Mesendoderm (in vitro differentiated cells): ENCODE results near the gene TMEM219.

ENCODE experiments used
- DNase-seq: peaks from one replicate; pipeline ENCODE4 v3.0.0; 2013
- H2AK5ac ChIP-seq: 2 replicates; pipeline ENCODE4 v1.6.1; 2013; ENCODE audit warnings: low read length, inconsistent platforms
- H2BK120ac ChIP-seq: 2 replicates; pipeline ENCODE4 v1.6.1; 2013; ENCODE audit warnings: low read depth, mild to moderate bottlenecking, low read length, moderate library complexity, mixed read lengths
- H2BK15ac ChIP-seq: replicated peaks from 2 replicates; pipeline ENCODE4 v1.6.1; 2013; ENCODE audit warnings: low read depth, mild to moderate bottlenecking, moderate library complexity
- H2BK5ac ChIP-seq: 2 replicates; pipeline ENCODE4 v1.6.1; 2013; ENCODE audit warnings: low read length, inconsistent platforms
- H3K18ac ChIP-seq: 2 replicates; pipeline ENCODE4 v1.6.1; 2013; ENCODE audit warnings: mild to moderate bottlenecking, low read length, mixed read lengths
- H3K23ac ChIP-seq: one replicate; pipeline ENCODE4 v1.6.1; 2013; ENCODE audit warnings: low read length
- H3K27ac ChIP-seq: 2 replicates; pipeline ENCODE4 v1.5.1; 2013; ENCODE audit warnings: low read depth, mild to moderate bottlenecking, inconsistent platforms, low read length, moderate library complexity
- H3K27me3 ChIP-seq: 2 replicates; pipeline ENCODE4 v1.6.1; 2013; ENCODE audit warnings: low read length, control low read depth, mild to moderate bottlenecking, inconsistent platforms; ENCODE audit not compliant: insufficient read depth, poor library complexity
- H3K36me3 ChIP-seq: 2 replicates; pipeline ENCODE4 v1.6.1; 2013; ENCODE audit warnings: low read length, inconsistent platforms; ENCODE audit not compliant: control insufficient read depth, insufficient read depth
- H3K4ac ChIP-seq: one replicate; pipeline ENCODE4 v1.6.1; 2013; ENCODE audit warnings: low read depth, mild to moderate bottlenecking, low read length, moderate library complexity
- H3K4me1 ChIP-seq: 2 replicates; pipeline ENCODE4 v1.6.1; 2013; ENCODE audit warnings: low read depth, low read length, inconsistent platforms; ENCODE audit not compliant: control insufficient read depth
- H3K4me2 ChIP-seq: 2 replicates; pipeline ENCODE4 v1.6.1; 2013; ENCODE audit warnings: low read length
- H3K4me3 ChIP-seq: 2 replicates; pipeline ENCODE4 v1.5.1; 2013; ENCODE audit warnings: mild to moderate bottlenecking, low read length
- H3K56ac ChIP-seq: one replicate; pipeline ENCODE4 v1.6.1; 2013; ENCODE audit warnings: low read length
- H3K79me1 ChIP-seq: 2 replicates; pipeline ENCODE4 v1.6.1; 2013; ENCODE audit warnings: low read length, inconsistent platforms
- H3K79me2 ChIP-seq: 2 replicates; pipeline ENCODE4 v1.6.1; 2013; ENCODE audit warnings: mild to moderate bottlenecking, low read length; ENCODE audit not compliant: control insufficient read depth, insufficient read depth
- H3K9ac ChIP-seq: 2 replicates; pipeline ENCODE4 v1.6.1; 2013; ENCODE audit warnings: low read length, inconsistent platforms
- H4K5ac ChIP-seq: one replicate; pipeline ENCODE4 v1.6.1; 2013; ENCODE audit warnings: low read length
- H4K8ac ChIP-seq: one replicate; pipeline ENCODE4 v1.6.1; 2013; ENCODE audit warnings: low read depth, mild to moderate bottlenecking, control low read depth, low read length, moderate library complexity
- WGBS: extraction: QIAGEN DNeasy Blood & Tissue Kit; methylation state at CpG from one replicate; pipeline ENCODE4 v1.1.7; 2013; ENCODE audit warnings: low lambda C conversion rate, missing lambda C conversion rate; ENCODE audit not compliant: insufficient coverage; ENCODE audit errors: extremely low coverage; 5-methylcytosine and 5-hydroxymethylcytosine counted together

TMEM219 gene

GRCh38 chr16:29968205-29968604 is 6.3 kb downstream of the TMEM219 start:
- Histone ChIP-seq H3K23ac (no peak overlapping the region), H2BK15ac (no peak overlapping the region), H3K4me2 (no peak overlapping the region), H2BK120ac (no peak overlapping the region), H3K18ac (no peak overlapping the region), H3K79me1 (no peaks in the 10 kb centered on the region), H3K4me3 (no peak overlapping the region), H4K5ac (no peak overlapping the region), H2AK5ac (no peak overlapping the region), H3K79me2 (no peaks in the 10 kb centered on the region), H4K8ac (no peak overlapping the region), H3K27ac (no peak overlapping the region), H3K56ac (no peak overlapping the region), H3K4me1 (no peaks in the 10 kb centered on the region), H3K36me3 (no peaks in the 10 kb centered on the region), H3K9ac (no peak overlapping the region), H2BK5ac (no peak overlapping the region), H3K27me3 (no peaks in the 10 kb centered on the region), H3K4ac (no peak overlapping the region)
- WGBS = no CpG with 5 or more reads among the region's 4 CpGs
- no peak for DNase-seq

GRCh38 chr16:29971304-29971703 is 9.4 kb downstream of the TMEM219 start:
- no peak for DNase-seq
- peaks cover 13% of the 10 kb centered on the region for H3K79me1 ChIP-seq
- H3K36me3 ChIP-seq = no peaks in the 10 kb centered on the region
- H4K8ac ChIP-seq = no peak overlapping the region
- H2BK120ac ChIP-seq = no peak overlapping the region
- H4K5ac ChIP-seq = no peak overlapping the region
- no peak overlapping the region for H3K9ac ChIP-seq
- H3K4me3 ChIP-seq = no peak overlapping the region
- WGBS = no CpG with 5 or more reads among the region's 8 CpGs
- no peak overlapping the region for H3K27ac ChIP-seq
- H3K18ac ChIP-seq = no peak overlapping the region
- H3K79me2 ChIP-seq = peaks cover 17% of the 10 kb centered on the region
- H3K4me1 ChIP-seq = peaks cover 11% of the 10 kb centered on the region
- no peak overlapping the region for H3K4ac ChIP-seq
- no peak overlapping the region for H2BK5ac ChIP-seq
- H2AK5ac ChIP-seq = no peak overlapping the region
- no peaks in the 10 kb centered on the region for H3K27me3 ChIP-seq
- no peak overlapping the region for H3K4me2 ChIP-seq
- no peak overlapping the region for H3K23ac ChIP-seq
- H2BK15ac ChIP-seq = no peak overlapping the region
- H3K56ac ChIP-seq = no peak overlapping the region

- H2AK5ac ChIP-seq = no peak overlapping the region
- no peak overlapping the region for H3K18ac ChIP-seq
- no peak overlapping the region for H3K4ac ChIP-seq
- H4K5ac ChIP-seq = no peak overlapping the region
- H3K4me3 ChIP-seq = no peak overlapping the region
- no peak overlapping the region for H3K23ac ChIP-seq
- H2BK5ac ChIP-seq = no peak overlapping the region
- H3K56ac ChIP-seq = no peak overlapping the region
- H3K27ac ChIP-seq = no peak overlapping the region
- no peak for DNase-seq
- H2BK120ac ChIP-seq = no peak overlapping the region
- no peaks in the 10 kb centered on the region for H3K36me3 ChIP-seq
- no peak overlapping the region for H3K4me2 ChIP-seq
- no CpG with 5 or more reads among the region's 1 CpG for WGBS
- H3K79me2 ChIP-seq = peaks cover 28% of the 10 kb centered on the region
- H4K8ac ChIP-seq = no peak overlapping the region
- H3K79me1 ChIP-seq = peaks cover 21% of the 10 kb centered on the region
- peaks cover 12% of the 10 kb centered on the region for H3K4me1 ChIP-seq
- H2BK15ac ChIP-seq = no peak overlapping the region
- no peak overlapping the region for H3K9ac ChIP-seq
- H3K27me3 ChIP-seq = no peaks in the 10 kb centered on the region
These were observed 10.6 kb downstream of the TMEM219 start for GRCh38 chr16:29972500-29972899.

DNA sequence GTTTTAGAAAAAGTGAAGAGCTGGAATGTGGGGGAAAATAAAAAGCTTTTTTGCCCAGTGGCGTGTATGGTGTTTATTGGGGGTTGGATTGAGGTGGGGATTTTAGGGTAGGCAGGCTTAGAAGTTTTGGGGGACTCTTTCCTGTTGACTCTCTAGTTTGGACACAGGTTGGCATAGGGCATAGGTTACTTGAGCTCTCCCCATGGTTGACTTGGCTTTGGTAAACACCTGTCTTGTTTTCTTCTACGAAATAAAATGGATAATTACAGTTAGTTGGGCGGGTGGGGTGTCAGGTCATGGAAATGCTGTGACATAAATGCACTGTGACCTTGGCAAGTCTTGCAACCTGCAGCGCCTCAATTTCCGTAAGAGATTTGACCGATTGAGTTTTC is 11.1 kb downstream of the TMEM219 start:
- Histone ChIP-seq H3K56ac (no peak overlapping the region), H3K4me3 (peak overlapping the region; percentile 15), H4K8ac (no peak overlapping the region), H3K9ac (no peak overlapping the region), H4K5ac (no peak overlapping the region), H3K4me1 (peaks cover 12% of the 10 kb centered on the region), H3K79me1 (peaks cover 23% of the 10 kb centered on the region), H2BK120ac (no peak overlapping the region), H3K27ac (no peak overlapping the region), H2BK5ac (no peak overlapping the region), H2AK5ac (no peak overlapping the region), H3K18ac (no peak overlapping the region), H3K27me3 (no peaks in the 10 kb centered on the region), H3K4me2 (no peak overlapping the region), H3K36me3 (no peaks in the 10 kb centered on the region), H3K4ac (no peak overlapping the region), H3K79me2 (peaks cover 28% of the 10 kb centered on the region), H2BK15ac (no peak overlapping the region), H3K23ac (no peak overlapping the region)
- DNase-seq = no peak
- 100% methylated on average over 1 of the region's 6 CpGs for WGBS

DNA sequence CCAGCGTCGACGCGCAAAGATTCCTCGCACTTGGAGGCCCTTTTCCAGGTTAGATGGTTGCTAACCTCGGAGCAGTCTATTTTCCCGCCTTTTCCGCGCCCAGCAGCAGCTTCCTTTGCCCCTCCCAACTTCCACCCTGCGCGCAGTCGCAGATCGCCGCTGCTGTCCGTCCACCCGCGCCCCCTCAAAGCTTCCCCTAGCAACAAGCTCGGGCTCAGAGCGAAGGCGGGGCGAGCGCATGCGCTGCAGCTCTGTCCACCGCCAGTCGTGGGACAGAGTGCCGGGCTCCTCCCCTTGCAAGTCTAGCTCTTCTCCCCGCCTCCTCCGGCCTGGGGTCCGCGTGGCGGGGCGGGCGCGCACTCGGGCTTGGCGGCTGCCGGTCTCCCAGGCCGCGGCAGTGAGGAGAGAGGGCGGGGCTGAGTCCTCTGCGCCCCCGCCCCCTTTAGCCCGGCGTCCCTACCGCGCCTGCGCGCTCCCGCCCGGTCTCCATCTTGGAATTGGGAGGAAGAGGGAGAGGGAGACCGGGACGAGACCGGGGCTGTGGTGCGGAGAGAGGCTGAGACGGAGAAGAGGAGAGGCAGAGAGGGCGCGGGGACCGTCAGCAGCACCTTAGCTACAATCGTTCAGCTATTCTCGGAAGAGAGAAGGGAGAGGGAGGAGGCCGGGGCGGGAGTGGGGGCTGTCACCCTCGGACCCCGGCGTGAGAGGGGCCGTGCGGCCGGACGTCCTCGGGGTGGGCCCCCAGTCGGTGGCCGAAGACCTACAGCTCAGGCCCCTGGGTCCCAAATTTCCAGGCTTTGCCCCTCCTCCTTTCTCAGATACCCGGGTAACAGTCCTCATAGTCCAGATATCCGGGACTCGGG is 11.7 kb downstream of the TMEM219 start, which contains the start of gene TAOK2:
TSS of gene TAOK2 (plus strand) at position 485 of the 863 bp plus-strand sequence. CDS start 3,905 bp downstream, outside the sequence.
- peak within 1 kb of the TSS; percentile 35 for H3K18ac ChIP-seq
- peaks cover 12% of the 10 kb centered on the region for H3K4me1 ChIP-seq
- H3K9ac ChIP-seq = peak within 1 kb of the TSS; percentile 90
- H4K5ac ChIP-seq = no peak within 1 kb of the TSS
- H3K23ac ChIP-seq = peak within 1 kb of the TSS; percentile 56
- H2BK120ac ChIP-seq = no peak within 1 kb of the TSS
- peak within 1 kb of the TSS; percentile 97 for H3K56ac ChIP-seq
- peak within 1 kb of the TSS; percentile 88 for H3K4me3 ChIP-seq
- no peaks in the 10 kb centered on the region for H3K27me3 ChIP-seq
- H2BK5ac ChIP-seq = no peak within 1 kb of the TSS
- no CpG with 5 or more reads among the region's 75 CpGs for WGBS
- no peak within 1 kb of the TSS for H2AK5ac ChIP-seq
- H3K79me1 ChIP-seq = peaks cover 26% of the 10 kb centered on the region
- peak within 1 kb of the TSS; percentile 62 for H3K4ac ChIP-seq
- peak; percentile 100 for DNase-seq
- H3K36me3 ChIP-seq = no peaks in the 10 kb centered on the region
- H3K79me2 ChIP-seq = peaks cover 28% of the 10 kb centered on the region
- peak within 1 kb of the TSS; percentile 78 for H3K27ac ChIP-seq
- no peak within 1 kb of the TSS for H2BK15ac ChIP-seq
- H4K8ac ChIP-seq = no peak within 1 kb of the TSS
- H3K4me2 ChIP-seq = peak within 1 kb of the TSS; percentile 21
